Forelimb muscle (tissue), 1 donor: ENCODE measurements around the gene MACROD1. TPM values are rescaled to one million over a fixed set of nuclear protein-coding genes. Genes with fewer than 3 reads are reported as not detected.

Source experiments
- DNase-seq: peaks from one replicate; pipeline ENCODE4 v3.0.0-alpha.2; 2013; ENCODE audit warnings: low read depth
- polyA plus RNA-seq: library from polyadenylated mRNA; unstranded; fragments of 120-200 nt; gene quantifications from one replicate; pipeline ENCODE4 v1.2.1, GENCODE V29; 2013; ENCODE audit not compliant: insufficient read length

The MACROD1 gene
- polyA plus RNA-seq: 68.0 TPM

- no peak for DNase-seq
These were observed at the start of gene MACROD1 for GRCh38 chr11:64165842-64166635. TSS of gene MACROD1 (minus strand) at chr11:64166113. CDS start at chr11:64165994, 119 bp downstream.

- DNase-seq: no peak
These were observed 45.4 kb upstream of the MACROD1 start for GRCh38 chr11:64211181-64211872.

GRCh38 chr11:64210301-64211020 lies 44.5 kb upstream of the MACROD1 start:
- DNase-seq: no peak

GRCh38 chr11:64209563-64209843 lies 43.6 kb upstream of the MACROD1 start:
- DNase-seq: no peak

GRCh38 chr11:64208796-64209562 lies 43.1 kb upstream of the MACROD1 start:
- no peak for DNase-seq

GRCh38 chr11:64208086-64208795 lies 42.3 kb upstream of the MACROD1 start:
- no peak for DNase-seq

- peak; percentile 43 for DNase-seq
These were observed 41.6 kb upstream of the MACROD1 start for GRCh38 chr11:64207256-64208085.

- DNase-seq: no peak
These were observed 40.7 kb upstream of the MACROD1 start, which contains the start of gene FERMT3 for GRCh38 chr11:64206457-64207255. TSS of gene FERMT3 (plus strand) at chr11:64206721. CDS start at chr11:64207365, 644 bp downstream.

GRCh38 chr11:64204464-64204989 lies 38.6 kb upstream of the MACROD1 start:
- DNase-seq: peak; percentile 61

- DNase-seq: no peak
These were observed 38.1 kb upstream of the MACROD1 start for GRCh38 chr11:64204080-64204440.

- no peak for DNase-seq
These were observed 37.6 kb upstream of the MACROD1 start for GRCh38 chr11:64203421-64204079.

- no peak for DNase-seq
These were observed 37.1 kb upstream of the MACROD1 start for GRCh38 chr11:64202992-64203391.

GRCh38 chr11:64201543-64201942 lies 35.6 kb upstream of the MACROD1 start:
- no peak for DNase-seq

GRCh38 chr11:64198511-64198910 lies 32.6 kb upstream of the MACROD1 start:
- DNase-seq: no peak

GRCh38 chr11:64196626-64197025 lies 30.7 kb upstream of the MACROD1 start:
- DNase-seq: no peak

- DNase-seq: no peak
These were observed 26.5 kb upstream of the MACROD1 start for GRCh38 chr11:64192434-64192833.

- no peak for DNase-seq
These were observed 20.7 kb upstream of the MACROD1 start for GRCh38 chr11:64186492-64187165.
